Measurements from ENCODE around the gene EHD3.

DNA sequence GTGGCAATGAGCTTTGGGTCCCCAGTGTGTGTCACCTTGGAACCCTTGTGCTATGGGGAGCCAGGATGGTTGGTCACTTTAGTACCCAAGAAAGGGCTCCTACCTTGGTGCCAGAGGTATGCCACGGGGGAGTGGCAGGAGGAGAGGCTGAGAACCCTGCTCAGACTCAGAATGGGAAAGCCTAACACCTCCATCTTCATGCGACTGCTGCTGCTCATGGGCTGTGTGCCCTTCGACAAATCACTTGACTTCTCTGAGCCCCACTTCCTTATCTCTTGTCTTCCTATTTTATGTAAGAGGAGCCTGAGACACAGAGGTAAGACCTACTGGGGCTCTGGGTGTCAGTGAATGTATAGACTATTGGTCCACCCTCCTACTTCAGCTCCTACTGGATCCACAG, 25.1 kb downstream of the EHD3 start:
- TF ChIP-seq POLR2AphosphoS5 (IDR thresholded peaks at IDR 0.05; ENCODE audit: low read depth, low read length) (no peak), POLR2A (IDR thresholded peaks at IDR 0.05; ENCODE audit: low read depth, low read length) (no peak)
